NCI-H1105 treated with DMSO at 0.1 percent for 48 hours (cell line): ENCODE measurements around the gene PCED1A.

ENCODE experiments used
- DNase-seq: peaks from one replicate; lab custom pipeline; 2025; lab: John Stamatoyannopoulos, UW

The PCED1A gene

GRCh38 chr20:2840138-2840966 is at the start of gene PCED1A, which contains the start of gene VPS16:
Gene PCED1A (minus strand): TSS chr20:2840655. CDS start chr20:2839912, 743 bp downstream.
Gene VPS16 (plus strand): TSS chr20:2840745. CDS start chr20:2840775, 30 bp downstream.
- peak; percentile 85 for DNase-seq

GRCh38 chr20:2889797-2890196 is 49.3 kb upstream of the PCED1A start:
- DNase-seq = no peak

- DNase-seq = no peak
Observed at GRCh38 chr20:2889209-2889608, 48.8 kb upstream of the PCED1A start.

- no peak for DNase-seq
Observed at GRCh38 chr20:2888224-2888955, 47.9 kb upstream of the PCED1A start.

- DNase-seq = no peak
Observed at GRCh38 chr20:2887715-2888114, 47.3 kb upstream of the PCED1A start.

GRCh38 chr20:2883726-2884637 is 43.5 kb upstream of the PCED1A start:
- no peak for DNase-seq

GRCh38 chr20:2880650-2881049 is 40.2 kb upstream of the PCED1A start:
- DNase-seq = no peak

- DNase-seq = no peak
Observed at GRCh38 chr20:2879146-2879545, 38.7 kb upstream of the PCED1A start.

GRCh38 chr20:2878515-2878914 is 38.1 kb upstream of the PCED1A start:
- DNase-seq = no peak

- no peak for DNase-seq
Observed at GRCh38 chr20:2875690-2876203, 35.3 kb upstream of the PCED1A start.

GRCh38 chr20:2874456-2874855 is 34.0 kb upstream of the PCED1A start:
- DNase-seq = peak; percentile 19

GRCh38 chr20:2873747-2874041 is 33.2 kb upstream of the PCED1A start:
- DNase-seq = peak; percentile 43

GRCh38 chr20:2873010-2873746 is 32.7 kb upstream of the PCED1A start, which contains the start of gene PTPRA:
Gene PTPRA (plus strand): TSS chr20:2873481. CDS start chr20:2964278, 90,797 bp downstream.
- DNase-seq = peak; percentile 89

GRCh38 chr20:2872459-2873009 is 32.1 kb upstream of the PCED1A start:
- peak; percentile 41 for DNase-seq

GRCh38 chr20:2871661-2872458 is 31.4 kb upstream of the PCED1A start:
- no peak for DNase-seq

- DNase-seq = no peak
Observed at GRCh38 chr20:2871111-2871465, 30.6 kb upstream of the PCED1A start.

GRCh38 chr20:2869381-2869780 is 28.9 kb upstream of the PCED1A start:
- DNase-seq = no peak

GRCh38 chr20:2867081-2867864 is 26.8 kb upstream of the PCED1A start:
- no peak for DNase-seq

- no peak for DNase-seq
Observed at GRCh38 chr20:2866236-2866635, 25.8 kb upstream of the PCED1A start.
